Epithelial cell of proximal tubule (primary cell): ENCODE results near the gene U2AF1L4. TPM values are rescaled to one million over a fixed set of nuclear protein-coding genes. Genes with fewer than 3 reads are reported as not detected.
A peak's percentile ranks its signal among the peaks of the same experiment; 100 is the strongest.

Source experiments
- DNase-seq: peaks from one replicate; pipeline ENCODE4 v3.0.0-alpha.2; 2011; ENCODE audit warnings: low read depth
- H3K4me3 ChIP-seq: 2 replicates; pipeline ENCODE4 v1.5.1; 2011; ENCODE audit warnings: low read depth, mild to moderate bottlenecking, low read length
- CTCF ChIP-seq: conservative IDR thresholded peaks from 2 replicates; pipeline ENCODE4 v1.5.1; 2012; ENCODE audit warnings: low read depth, mild to moderate bottlenecking, low read length
- total RNA-seq: library from RNA; depleted of rRNA; stranded (reverse); fragments of >200 nt; gene quantifications from 2 replicates; pipeline ENCODE4 v1.2.3, GENCODE V29; 2015

The U2AF1L4 gene
- total RNA-seq, 1 donor from 2014 or later, result 5.9 TPM

GRCh38 chr19:35756377-35757230, 11.4 kb upstream of the U2AF1L4 start, which contains the start of gene HSPB6:
Gene HSPB6, minus strand, starts transcription at chr19:35757029. Its CDS starts 21 bp downstream, at chr19:35757008.
- H3K4me3 ChIP-seq, result peak within 1 kb of the TSS; percentile 81
- DNase-seq, result no peak
- no peak for TF ChIP-seq CTCF

GRCh38 chr19:35755550-35756376, 10.5 kb upstream of the U2AF1L4 start:
- TF ChIP-seq CTCF, result no peak
- no peak overlapping the region for H3K4me3 ChIP-seq
- no peak for DNase-seq

GRCh38 chr19:35755131-35755549, 9.9 kb upstream of the U2AF1L4 start:
- H3K4me3 ChIP-seq, result no peak overlapping the region
- no peak for DNase-seq
- no peak for TF ChIP-seq CTCF

DNA sequence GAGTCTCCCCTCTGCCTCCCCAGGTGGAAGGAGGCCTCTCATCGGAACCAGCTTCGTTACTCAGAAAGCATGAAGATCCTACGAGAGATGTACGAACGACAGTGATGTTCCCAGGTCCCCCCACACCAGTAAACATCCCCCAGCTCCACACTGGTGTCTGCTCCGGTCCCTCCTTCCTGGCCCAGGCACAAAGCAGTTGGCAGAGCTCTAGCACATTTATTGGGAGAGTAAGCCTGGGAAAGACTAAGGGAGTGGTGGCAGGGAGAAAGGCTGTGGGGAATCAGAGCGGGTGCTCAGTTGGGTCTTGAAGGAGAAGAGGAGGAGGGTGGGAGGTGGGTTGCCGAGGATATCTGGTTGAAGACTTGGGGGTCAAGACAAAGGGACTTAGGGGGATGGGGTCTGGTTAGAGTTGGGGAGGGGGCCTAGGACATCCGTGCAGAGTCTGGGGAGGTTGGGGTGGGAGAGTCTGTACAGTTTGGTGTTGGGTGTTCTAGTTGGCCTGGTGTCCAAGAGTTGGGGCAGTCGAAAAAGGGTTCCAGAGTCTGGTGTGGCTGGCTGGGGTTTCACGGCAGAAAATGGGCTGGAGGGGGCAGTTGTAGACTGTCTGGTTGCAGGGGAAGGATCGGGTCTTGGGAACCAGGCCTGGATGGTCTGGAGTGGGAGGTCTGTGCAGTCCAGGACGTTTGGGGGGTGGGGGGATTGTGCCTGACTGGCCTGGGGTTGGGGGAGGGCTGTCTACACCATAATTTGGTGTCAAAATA, 9.3 kb upstream of the U2AF1L4 start:
- H3K4me3 ChIP-seq, result no peak overlapping the region
- TF ChIP-seq CTCF, result no peak
- DNase-seq, result no peak

GRCh38 chr19:35753634-35754369, 8.6 kb upstream of the U2AF1L4 start:
- TF ChIP-seq CTCF, result no peak
- DNase-seq, result no peak
- H3K4me3 ChIP-seq, result no peak overlapping the region

- H3K4me3 ChIP-seq, result no peak overlapping the region
- no peak for TF ChIP-seq CTCF
- no peak for DNase-seq
Measured at GRCh38 chr19:35752746-35753350, 7.6 kb upstream of the U2AF1L4 start.
